GF-D8 (cell line): Measurements from ENCODE around the gene HASPIN.

ENCODE experiments used
- DNase-seq: peaks from one replicate; lab custom pipeline; 2025; lab: John Stamatoyannopoulos, UW

Gene HASPIN

GRCh38 chr17:3763777-3764170 is 40.1 kb downstream of the HASPIN start:
- no peak for DNase-seq

GRCh38 chr17:3765981-3766380 is 42.3 kb downstream of the HASPIN start:
- no peak for DNase-seq

GRCh38 chr17:3766779-3767178 is 43.1 kb downstream of the HASPIN start:
- no peak for DNase-seq

- no peak for DNase-seq
Observed at GRCh38 chr17:3768341-3768740, 44.6 kb downstream of the HASPIN start.

GRCh38 chr17:3768769-3769168 is 45.1 kb downstream of the HASPIN start:
- no peak for DNase-seq

GRCh38 chr17:3770466-3770865 is 46.8 kb downstream of the HASPIN start:
- DNase-seq, result no peak

GRCh38 chr17:3771140-3771539 is 47.4 kb downstream of the HASPIN start:
- DNase-seq, result no peak

GRCh38 chr17:3772764-3773163 is 49.1 kb downstream of the HASPIN start:
- no peak for DNase-seq

GRCh38 chr17:3773511-3773910 is 49.8 kb downstream of the HASPIN start:
- no peak for DNase-seq

- DNase-seq, result no peak
Observed at GRCh38 chr17:3773966-3774365, 50.3 kb downstream of the HASPIN start.
